Activated T-helper 1 cell treated with anti-CD3 and anti-CD28 coated beads, Interleukin-2, amount 50 U/mL, for 16 hours (primary cell): ENCODE measurements around the gene SH3PXD2A.

Experiments used
- DNase-seq, 2 donors: peaks; one replicate each; pipeline ENCODE4 v3.0.0-alpha.2; 2020; ENCODE audit warnings: low read depth in 1 of 2, low spot score in 1 of 2

The SH3PXD2A gene

GRCh38 chr10:103590744-103591291 lies 264.6 kb downstream of the SH3PXD2A start:
- DNase-seq: no peak

- DNase-seq: no peak
These were observed 265.3 kb downstream of the SH3PXD2A start for GRCh38 chr10:103590060-103590459.

- no peak for DNase-seq
These were observed 266.2 kb downstream of the SH3PXD2A start for GRCh38 chr10:103589074-103589630.

GRCh38 chr10:103587073-103587472 lies 268.3 kb downstream of the SH3PXD2A start:
- no peak for DNase-seq

- no peak for DNase-seq
These were observed 270.4 kb downstream of the SH3PXD2A start for GRCh38 chr10:103585011-103585405.

- peak; percentile 43 to 57 for DNase-seq
These were observed 271.0 kb downstream of the SH3PXD2A start for GRCh38 chr10:103584216-103585010.

- DNase-seq: no peak
These were observed 271.5 kb downstream of the SH3PXD2A start for GRCh38 chr10:103583871-103584215.

- no peak for DNase-seq
These were observed 272.8 kb downstream of the SH3PXD2A start for GRCh38 chr10:103582331-103583123.

GRCh38 chr10:103581499-103581898 lies 273.9 kb downstream of the SH3PXD2A start:
- DNase-seq: no peak

- no peak for DNase-seq
These were observed 274.9 kb downstream of the SH3PXD2A start for GRCh38 chr10:103580430-103580829.

GRCh38 chr10:103580011-103580410 lies 275.4 kb downstream of the SH3PXD2A start:
- no peak for DNase-seq

GRCh38 chr10:103578782-103579382 lies 276.5 kb downstream of the SH3PXD2A start:
- DNase-seq: no peak

GRCh38 chr10:103576862-103577261 lies 278.5 kb downstream of the SH3PXD2A start:
- no peak for DNase-seq

GRCh38 chr10:103576076-103576471 lies 279.3 kb downstream of the SH3PXD2A start:
- DNase-seq: no peak

- no peak for DNase-seq
These were observed 279.8 kb downstream of the SH3PXD2A start for GRCh38 chr10:103575416-103576075.

GRCh38 chr10:103574097-103575061 lies 281.0 kb downstream of the SH3PXD2A start:
- no peak for DNase-seq

- no peak for DNase-seq
These were observed 282.2 kb downstream of the SH3PXD2A start for GRCh38 chr10:103573205-103573487.

GRCh38 chr10:103572347-103573204 lies 282.8 kb downstream of the SH3PXD2A start:
- DNase-seq: no peak

GRCh38 chr10:103571656-103571975 lies 283.8 kb downstream of the SH3PXD2A start:
- DNase-seq: no peak
